Measurements from ENCODE around the gene TNRC6C.
"Not testable (repeated sequence)": the region's sequence is repeated elsewhere in the genome, so short reads cannot be mapped to it uniquely, and the experiment has no call there.

The TNRC6C gene

DNA sequence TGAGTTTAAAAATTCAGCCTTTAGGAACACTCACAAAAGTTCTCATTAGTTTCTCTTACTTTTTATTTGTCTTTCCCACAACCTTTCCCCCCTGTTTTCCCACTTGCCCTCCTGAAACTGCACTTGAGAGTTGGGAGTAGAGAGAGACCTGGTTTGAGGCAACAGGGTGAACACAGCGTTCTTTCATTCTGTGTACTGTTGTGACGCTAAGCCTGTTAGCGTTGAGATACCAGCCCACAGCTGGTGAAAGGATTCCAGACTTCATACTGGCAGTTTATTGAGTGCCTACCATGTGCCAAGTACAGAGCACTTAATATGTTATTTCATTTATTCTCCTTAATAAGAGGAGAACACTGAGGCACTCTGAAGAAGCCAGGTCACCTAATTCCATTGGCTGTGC is 10.3 kb downstream of the TNRC6C start:
- no peak for DNase-seq

DNA sequence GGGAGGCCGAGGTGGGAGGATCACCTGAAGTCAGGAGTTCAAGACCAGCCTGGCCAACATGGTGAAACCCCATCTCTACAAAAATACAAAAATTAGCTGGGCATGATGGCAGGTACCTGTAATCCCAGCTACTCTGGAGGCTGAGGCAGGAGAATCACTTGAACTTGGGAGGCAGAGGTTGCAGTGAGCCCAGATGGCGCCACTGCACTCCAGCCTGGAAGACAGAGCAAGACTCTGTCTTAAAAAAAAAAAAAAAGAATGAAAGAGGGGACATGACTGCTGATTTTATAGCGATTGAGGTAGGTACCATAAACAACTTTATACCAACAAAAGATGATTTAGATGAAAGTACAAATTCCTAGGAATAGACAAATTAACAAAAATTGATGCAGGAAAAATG is 13.8 kb downstream of the TNRC6C start:
- DNase-seq, result not testable (repeated sequence)

DNA sequence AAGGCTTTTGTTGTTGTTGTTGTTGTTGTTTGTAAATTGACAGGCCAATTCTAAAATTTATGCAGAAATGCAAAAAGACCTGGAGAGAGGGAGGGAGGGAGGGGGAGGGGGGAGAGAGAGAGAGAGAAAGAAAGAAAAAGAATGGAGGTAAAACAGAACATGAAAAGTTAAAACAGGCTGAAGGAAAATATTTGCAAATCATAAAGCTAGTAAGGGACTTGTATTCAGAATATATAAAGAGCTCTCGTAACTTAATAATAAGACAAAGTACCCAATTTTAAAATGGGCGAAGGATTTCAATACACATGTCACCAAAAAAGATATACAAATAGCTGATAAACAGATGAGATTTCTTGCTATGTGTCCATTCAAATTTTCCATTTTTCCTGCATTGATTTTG is 15.4 kb downstream of the TNRC6C start:
- DNase-seq, result no peak

DNA sequence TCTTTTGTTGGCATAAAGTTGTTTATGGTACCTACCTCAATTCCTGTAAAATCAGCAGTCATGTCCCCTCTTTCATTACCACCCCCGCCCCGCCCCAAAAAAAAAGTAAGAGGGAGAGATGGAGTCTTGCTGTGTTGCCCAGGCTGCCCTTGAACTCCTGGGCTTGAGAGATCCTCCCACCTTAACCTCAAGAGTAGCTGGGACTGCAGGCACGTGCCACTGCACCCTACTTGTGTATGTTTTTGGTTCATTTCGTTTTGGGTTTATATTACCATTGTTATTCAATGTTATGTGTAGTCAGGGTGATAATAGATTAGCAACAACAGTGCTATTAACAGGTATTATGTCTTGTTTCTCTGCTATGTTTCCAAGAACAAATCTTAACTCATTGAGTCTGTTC is 15.9 kb downstream of the TNRC6C start:
- no peak for DNase-seq

DNA sequence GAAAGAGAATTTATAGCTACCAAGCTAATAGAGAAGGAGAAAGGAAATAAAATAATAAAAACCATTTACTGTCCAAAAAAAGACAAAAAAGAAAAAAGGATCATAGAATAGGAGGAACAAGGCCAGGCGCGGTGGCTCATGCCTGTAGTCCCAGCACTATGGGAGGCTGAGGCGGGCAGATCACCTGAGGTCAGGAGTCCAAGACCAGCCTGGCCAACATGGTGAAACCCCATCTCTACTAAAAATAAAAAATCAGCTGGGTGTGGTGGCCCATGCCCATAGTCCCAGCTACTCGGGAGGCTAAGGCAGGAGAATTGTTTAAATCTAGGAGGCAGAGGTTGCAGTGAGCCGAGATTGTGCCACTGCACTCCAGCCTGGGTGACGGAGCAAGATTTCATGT is 23.9 kb downstream of the TNRC6C start:
- DNase-seq, result not testable (repeated sequence)

DNA sequence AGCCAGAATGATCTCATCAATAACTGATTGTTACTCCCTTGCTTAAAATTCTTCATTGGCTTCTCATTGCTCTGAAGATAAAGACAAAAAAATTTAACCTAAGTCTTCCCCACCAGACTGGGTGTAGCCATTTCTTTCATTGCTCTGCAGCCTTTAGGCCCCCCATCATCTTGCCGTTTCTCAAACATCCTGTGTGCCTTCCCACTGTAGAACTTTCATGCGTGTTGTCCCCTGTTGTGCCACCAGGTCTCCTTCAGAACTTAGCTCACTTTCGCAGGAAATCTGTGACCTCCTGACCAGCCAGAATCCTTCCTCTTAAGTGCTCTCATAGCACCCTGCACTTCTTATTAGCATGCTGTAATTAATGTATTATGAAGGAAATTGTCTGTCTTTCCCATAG is 31.8 kb downstream of the TNRC6C start:
- no peak for DNase-seq

DNA sequence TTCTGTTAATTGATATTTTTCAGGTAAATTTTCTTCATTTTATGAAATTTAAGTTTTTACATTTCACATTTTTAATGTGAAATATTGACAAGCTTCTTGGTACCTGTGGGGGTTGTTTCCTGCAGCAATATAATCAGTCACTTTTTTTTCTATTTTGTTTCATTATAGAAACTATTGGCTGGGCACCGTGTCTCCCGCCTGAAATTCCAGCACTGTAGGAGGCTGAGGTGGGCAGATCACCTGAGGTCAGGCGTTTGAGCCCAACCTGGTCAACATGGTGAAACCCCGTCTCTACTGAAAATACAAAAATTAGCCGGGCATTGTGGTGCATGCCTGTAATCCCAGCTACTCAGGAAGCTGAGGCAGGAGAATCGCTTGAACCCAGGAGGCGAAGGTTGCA is 35.2 kb downstream of the TNRC6C start:
- not testable (repeated sequence) for DNase-seq

DNA sequence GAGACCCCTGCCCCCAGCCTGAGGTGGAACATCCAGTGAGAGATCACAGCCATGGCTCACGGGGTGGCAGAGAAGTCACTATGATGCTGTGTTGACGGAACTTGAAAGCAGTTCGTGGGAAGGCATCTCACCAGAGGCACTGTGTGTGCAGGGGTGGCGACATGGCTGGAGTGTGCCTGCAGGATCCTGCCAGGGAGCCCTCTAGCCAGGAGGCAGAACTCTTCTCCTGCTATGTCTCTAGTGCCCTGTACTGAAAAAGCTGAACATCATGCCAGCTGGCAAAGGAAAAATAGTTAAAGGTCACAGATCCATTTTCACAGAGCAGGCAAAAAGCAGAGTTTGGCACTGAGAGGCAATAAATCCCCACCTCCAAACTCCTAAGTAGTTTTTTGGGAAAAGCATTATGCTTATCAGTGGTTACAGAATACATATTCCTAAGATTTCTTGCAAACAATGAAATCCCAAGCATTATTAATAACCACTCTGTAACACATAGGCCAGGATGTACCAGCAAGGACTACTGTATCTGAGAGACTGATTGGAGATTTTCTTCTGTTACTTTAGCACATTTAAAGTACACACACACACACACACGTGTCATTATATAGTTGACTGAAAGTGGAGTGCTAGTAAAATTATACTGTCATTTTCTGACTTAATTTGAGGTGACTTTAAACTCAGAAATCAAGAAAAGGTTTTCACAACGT is 36.8 kb downstream of the TNRC6C start:
- no peak for DNase-seq

DNA sequence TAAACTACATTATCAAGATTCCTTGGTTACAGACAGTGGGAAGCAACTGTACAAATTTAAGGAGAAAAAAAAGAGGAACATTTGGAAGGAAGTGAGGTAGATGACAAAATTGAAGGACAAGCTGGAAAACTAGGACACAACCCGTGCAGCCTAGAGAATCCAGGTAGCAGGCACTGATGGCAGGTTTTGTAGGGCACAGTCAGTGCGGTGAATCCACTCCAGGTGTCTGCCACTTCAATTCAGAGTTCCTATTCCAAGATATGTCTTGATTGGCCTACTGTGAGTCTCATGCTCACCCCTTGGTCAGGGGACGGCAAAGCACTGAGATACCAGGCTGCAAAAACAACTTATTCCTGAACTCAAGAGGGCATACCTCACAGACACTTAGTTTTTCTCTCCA is 37.8 kb downstream of the TNRC6C start:
- DNase-seq, result no peak

DNA sequence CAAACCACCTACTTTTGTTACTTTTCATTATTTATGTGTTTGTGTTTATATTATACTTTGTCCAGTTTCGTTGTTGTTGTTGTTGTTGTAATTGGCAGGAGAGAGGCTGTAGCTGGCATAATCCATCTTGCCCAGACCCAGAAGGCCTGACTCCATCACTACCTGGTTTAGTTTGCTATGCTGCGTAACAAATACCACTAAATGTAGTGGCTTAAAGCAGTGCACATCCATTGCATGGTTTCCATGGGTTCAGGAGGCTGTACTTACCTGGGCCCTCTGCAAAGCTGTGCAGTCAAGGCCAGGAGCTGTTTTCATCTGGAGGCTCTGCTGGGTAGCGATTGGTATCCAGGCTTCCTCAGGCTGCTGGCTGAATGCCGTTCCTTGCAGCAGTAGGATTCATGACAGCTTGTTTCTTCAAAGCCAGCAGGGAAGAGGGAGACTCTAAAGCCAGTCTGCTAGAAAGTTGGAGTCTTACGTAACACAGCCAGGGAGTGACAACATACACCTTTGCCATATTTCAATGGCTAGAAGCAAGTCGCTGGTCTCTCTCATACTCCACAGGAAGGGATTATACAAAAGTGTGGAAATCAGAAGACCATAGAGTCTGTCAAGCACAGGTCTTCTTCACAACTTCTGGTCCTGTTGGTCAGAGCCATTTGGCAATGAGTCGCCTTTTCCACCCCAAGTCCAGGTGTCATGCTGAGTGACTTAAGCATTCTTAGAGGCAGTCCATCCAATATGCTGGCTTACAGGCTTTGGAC is 41.1 kb downstream of the TNRC6C start:
- DNase-seq, result no peak

DNA sequence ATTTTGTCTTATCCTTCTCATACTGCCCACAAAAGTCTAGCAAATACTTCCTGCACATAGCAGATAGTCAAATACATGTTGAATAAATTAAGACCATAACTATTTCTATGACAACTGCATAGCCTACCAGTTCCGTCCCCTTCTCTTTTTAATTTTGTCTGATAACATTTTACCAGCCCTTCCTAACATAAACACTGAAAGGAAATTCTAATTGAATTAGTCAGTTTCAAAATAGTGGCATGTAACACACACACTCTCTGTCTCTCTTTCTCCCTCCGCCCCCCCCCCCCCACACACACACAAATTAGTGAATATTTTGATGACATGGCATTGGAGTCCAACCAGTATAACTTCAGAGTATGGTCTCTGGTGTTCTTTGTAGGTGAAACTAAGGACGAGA is 41.8 kb downstream of the TNRC6C start:
- no peak for DNase-seq

DNA sequence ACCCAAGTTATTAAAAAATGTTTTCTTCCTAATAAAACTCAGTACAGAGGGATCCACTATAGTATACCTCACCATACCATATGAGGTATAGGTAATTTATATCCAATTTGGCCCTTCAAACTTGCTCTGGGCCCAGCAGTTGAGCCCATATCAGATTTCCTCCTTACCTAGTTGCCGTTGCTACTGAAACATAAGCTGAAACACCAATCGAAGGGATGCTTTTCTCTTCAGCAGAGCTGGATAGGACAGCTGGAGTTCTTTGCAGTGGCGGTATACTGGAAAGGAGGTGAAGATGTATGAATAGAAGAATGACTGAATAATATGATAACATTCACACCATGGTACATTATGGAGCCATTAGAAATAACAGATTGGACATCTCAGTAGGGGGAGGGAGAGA is 42.7 kb downstream of the TNRC6C start:
- no peak for DNase-seq

DNA sequence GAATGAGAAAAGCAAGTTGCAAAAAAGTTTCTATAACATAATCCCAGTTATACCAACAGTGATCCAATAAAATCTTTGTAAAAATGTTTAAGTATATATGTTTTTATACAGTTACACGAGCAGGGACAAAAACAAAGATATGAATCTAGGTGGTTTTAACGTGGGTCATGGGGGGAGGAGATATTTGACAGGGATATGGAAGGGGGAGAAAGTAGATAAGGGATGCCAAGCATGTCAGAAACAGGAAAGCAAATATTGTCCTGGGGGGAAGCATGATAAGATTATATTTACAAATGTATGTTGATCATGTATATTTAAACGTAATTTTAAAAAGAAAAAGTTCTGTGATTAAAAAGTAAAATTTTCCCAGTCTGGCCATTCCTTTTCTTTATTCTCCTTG is 43.1 kb downstream of the TNRC6C start:
- no peak for DNase-seq

DNA sequence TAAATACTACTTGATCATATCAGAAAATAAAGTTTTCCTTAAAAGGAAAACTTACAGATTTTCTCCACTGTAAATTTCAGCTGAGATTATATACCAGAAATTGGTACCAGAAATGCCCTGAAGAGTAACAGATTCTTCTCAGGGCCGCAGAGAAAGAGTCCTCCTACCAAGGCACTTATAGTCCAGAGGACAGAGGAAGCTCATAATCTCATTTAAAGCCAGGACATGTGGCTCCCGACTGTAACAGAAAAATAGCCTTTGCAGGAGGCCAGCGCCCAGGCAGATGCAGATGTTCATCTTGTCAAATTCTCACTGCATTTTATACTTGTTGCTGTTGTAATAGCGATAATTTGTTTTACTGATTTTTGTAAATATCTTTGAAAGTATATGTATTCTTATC is 43.7 kb downstream of the TNRC6C start:
- DNase-seq, result no peak

DNA sequence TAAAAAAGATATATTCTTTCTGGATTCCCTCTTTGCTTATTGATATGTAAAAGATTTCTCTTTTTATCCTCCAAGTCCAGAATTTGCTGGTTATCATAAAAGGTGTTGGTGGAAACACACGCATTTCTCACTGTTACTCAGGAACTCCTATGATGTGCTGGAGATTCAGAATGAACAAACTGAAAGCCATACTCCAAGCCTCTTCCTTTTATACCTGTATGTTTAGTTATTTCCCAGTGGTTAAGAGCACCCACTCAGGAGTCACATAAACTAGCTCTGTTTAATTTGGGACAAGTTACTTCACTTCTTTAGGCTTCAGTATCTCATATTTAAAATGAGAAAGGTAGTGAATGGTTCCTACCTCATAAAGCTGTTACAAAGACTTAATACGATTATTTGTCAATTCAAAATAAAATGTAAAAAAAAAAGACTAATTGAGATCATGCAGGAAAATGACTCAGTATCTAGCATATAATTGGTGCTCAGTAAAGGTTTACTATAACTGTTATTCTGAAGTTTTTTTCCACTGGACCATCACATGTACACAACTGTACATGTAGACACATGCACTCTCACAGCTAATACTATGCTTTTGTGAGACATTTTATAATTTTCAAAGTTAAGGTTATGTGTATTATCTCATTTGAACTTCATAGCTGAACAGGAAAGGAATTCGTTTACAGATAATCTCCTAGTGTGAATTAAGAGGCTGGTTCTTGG is 47.1 kb downstream of the TNRC6C start:
- DNase-seq, result no peak

DNA sequence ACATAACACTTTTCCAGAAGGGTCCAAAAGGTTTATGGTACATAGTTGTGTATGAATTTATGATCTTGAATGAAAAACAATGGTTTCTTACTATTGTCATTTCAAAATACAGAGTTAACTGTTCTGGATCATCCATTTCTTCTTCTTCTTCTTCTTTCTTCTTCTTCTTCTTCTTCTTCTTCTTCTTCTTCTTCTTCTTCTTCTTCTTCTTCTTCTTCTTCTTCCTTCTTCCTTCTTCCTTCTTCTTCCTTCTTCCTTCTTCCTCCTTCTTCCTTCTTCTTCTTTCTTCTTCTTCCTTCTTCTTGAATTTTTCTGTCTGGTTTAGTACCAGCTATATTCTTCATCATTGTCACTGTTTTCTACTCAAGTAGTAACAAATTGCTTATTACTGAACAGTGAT is 47.8 kb downstream of the TNRC6C start:
- DNase-seq, result no peak

DNA sequence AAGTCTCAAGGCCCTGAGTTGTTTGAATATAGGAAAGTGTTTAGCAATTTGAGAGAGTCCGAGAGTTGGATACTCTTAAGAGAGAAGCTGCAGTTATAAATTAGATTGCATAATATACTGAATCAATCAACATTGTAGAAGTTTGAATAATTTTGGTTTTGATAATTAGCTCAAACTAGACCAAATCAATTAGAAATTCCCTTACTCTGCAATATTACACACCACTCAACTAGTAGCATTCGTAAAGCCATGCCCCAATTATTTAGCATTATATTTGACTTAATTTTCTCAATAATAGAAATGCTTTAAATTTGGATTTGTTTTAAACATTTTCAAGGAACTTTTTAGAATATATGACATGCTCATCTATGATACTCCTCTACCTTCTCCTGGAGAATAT is 49.1 kb downstream of the TNRC6C start:
- no peak for DNase-seq

DNA sequence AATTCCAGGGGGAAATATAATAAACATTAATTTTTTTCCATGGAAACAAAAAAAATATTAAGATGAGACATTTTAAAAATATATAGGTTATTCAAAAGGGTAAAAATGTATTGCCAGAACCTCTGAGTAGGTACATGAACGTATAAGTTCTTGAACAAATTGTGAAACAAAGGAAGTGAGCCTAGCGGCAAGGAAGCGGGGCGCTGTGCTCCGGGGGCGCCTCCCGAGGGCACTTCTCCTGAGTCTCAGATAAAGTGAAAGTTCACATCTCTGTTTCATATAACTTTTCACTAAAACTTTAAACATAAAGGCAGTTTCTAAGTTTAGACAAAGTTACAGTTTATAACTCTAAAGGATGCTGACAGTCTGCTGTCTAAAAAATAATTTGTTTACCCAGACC is 52.3 kb downstream of the TNRC6C start:
- DNase-seq, result no peak

DNA sequence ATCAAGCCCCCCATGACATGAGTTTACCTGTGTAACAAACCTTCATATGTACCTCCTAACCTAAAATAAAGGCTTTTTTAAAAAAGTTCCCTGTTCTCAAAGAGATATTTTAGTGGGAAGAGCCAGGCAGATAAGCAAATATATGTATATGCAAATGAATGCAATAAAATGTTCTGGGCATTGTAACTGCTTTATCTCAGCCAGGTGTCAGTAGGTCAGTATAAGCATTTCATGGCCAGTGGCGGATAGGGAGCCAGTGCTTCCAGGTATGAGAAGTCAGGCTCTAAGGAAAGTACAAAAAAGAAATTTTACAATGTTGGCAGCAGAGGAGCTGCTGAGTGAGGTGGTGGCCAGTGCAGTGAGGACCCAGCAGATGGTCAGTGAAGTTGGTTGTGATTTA is 53.9 kb downstream of the TNRC6C start:
- DNase-seq, result no peak

DNA sequence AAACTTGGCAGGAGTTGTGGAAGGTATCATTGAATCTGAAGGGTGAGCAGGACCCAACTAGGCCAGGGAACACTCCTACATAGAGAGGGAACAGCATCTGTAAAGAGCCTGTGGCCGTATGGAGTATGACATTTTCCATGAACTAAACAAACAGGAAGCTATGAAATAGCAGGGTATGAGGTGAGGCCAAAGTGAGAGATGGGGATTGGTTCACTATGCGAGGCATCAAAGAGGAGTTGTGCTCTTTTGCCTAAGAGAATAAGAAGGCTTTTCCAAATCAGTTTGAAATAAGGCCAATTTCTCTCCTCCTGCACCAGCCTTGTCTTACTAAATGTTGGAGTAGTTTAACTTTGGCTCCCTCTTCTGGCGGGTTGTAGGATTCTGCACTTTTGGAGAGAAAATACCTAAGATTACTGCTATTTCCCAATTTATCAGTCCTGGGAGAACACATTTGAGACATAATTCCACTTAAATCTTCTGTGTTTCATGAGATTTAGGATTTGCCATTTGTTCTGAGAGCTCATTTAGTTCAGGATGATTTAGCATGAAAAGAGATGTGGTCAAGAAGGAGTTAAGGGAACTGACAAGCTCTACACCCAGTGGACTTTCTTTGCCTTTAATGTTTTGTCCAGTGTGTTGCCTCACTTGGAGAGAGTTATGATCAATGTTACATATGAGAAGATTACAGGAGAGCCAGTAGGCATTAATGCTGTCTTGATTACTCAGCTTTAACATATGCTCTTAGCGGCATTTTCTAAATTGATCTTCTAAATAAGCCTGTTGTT is 55.4 kb downstream of the TNRC6C start:
- peak; percentile 40 for DNase-seq

DNA sequence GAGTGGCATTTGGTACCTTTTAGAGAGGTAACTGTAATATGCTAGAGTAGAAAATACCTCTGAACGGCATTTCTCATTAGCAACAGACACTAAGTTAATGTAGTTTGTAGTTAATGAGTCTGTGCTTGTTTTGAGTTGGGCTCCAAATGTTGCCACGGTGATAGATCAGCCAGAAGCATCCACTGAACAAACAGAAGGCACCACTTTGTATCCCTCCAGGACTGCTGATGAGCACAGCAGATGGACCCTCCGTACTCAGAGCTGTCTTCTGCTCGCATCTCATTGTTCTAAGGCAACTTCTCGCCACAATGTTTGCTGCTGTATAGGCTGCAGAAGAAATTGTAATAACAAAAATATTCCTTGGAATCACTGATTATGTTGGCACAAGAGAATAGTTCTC is 56.1 kb downstream of the TNRC6C start:
- no peak for DNase-seq

DNA sequence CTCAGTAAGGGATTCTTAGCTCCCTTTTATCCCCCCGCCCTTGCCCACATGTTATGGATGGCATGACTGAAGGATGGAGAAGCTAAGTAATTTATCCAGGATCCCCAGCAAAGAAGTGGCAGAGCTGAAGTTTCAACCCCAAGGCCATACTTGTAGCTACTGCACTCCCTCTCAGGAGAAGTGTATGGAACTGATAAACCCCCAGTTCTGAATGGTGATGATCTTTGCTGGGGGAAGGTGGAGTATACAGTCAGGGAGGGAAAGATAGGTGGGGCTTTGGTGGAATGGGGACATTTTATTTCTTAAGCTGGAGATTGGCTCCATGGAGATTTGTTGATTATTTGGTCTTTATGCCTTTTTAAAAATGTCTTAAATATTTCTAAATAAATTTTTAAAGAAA is 58.3 kb downstream of the TNRC6C start:
- no peak for DNase-seq

DNA sequence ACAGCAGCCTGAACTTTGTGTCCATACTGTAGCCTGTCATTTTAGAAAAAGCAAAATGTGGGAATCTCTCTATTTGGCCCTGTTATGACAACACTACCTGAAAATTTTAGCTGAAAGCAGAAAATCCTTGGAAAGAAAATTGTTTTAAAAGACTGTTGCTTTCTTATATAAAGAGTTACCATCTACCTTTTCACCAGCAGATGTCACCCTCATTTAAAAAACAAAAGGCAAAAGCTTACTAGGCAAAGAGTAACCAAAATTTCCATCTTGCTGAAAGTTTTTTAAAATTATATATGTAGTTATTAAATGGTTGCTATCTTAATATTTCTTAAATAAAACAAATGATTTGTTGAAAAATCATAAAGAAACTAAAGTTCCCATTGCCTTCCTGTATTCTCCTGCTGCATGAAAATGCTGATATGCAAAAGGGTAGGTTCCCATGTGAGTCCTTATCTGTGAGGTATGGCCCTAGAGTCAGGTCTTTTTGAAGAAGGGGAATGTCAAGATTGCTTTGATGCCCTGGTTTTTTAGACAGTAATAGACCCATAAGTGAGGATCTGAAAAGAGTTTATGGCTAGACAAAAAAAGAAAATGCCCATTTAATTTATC is 61.0 kb downstream of the TNRC6C start:
- no peak for DNase-seq

All from GDM1 (cell line).